HG03108 (cell line): ENCODE data around the gene ACADSB.

Experiments used
- ATAC-seq: cut with Tn5 transposase; IDR thresholded peaks from one replicate; pipeline ENCODE4 v1.9.1; 2021; ENCODE audit warnings: moderate library complexity; ENCODE audit not compliant: unreplicated experiment

The ACADSB gene

DNA sequence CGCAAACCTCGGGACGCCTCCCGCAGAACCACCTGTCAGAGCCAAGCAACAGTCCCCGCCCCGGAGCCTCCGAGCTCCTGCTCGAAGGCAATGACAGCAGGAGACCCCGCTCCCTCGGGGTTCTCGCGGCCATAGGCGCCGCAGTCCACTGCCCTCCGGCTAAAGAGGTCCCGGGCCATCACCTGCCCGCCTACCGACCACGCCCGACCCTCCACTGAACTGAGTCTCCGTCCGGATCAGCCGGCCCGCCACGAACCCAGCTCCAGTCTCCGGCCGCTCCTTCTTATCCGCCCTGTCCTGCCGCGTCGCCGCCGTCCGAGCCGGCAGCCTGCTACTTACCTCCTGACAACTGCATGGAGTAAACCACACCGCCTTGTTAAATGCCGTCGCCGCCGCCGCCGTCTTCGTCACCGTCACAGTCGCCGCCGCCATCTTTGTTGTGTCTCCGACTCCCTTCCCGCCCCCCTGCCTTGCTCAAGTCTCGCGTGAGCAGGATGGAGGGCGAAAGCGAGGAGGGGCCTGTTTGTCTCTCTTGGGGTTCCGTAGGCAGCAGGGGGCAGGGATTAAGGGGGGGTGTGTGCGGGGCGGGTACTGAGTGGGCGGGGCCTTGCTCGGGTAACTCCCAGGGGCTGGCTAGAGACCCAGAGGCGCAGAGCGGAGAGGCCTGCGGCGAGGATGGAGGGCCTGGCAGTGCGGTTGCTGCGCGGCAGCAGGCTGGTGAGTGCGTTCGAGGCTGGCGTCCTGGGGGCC lies at the start of gene ACADSB, which contains the start of gene IKZF5:
ACADSB (plus strand) TSS at position 652 of the 750 bp plus-strand sequence; CDS start at position 676, 24 bp downstream.
IKZF5 (minus strand) TSS at position 441 of the 750 bp plus-strand sequence. CDS start 10,170 bp downstream, outside the sequence.
- peak; percentile 86 for ATAC-seq

DNA sequence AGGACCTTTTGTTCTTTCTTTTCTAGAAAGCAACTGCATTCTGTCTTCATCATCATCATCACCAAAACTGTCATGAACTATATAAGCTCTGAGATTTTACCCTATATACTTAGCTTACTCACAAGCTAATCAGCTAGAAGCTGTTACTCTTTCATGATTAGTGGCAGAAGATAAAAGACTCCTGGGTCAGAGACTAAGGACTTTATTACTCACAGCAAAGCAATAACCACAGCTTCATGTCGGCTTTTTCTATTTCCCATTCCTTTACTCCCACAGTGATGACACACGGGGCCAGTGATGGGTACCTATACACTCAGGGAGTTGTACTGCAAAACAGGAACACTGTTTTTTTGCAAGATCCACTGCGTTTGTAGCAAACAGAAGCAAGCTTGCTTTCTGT lies 46.4 kb upstream of the ACADSB start:
- ATAC-seq = no peak

DNA sequence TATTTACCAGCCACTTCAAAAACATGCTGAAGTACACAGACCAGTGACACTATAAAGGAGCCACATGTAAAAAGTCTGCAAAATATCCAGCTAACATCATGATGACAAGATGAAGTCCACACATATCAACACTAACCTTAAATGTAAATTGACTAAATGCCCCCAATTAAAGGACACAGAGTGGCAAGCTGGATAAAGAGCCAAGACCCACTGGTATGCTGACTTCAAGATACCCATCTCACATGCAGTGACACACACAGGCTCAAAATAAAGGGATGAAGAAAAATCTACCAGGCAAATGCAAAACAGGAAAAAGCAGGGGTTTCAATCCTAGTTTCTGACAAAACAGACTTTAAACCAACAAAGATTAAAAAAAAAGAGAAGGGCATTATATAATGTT lies 41.9 kb upstream of the ACADSB start:
- no peak for ATAC-seq

- ATAC-seq = no peak
Measured at GRCh38 chr10:122968698-122969097, 40.1 kb upstream of the ACADSB start.

- no peak for ATAC-seq
Measured at GRCh38 chr10:122974023-122974422, 34.8 kb upstream of the ACADSB start.

- no peak for ATAC-seq
Measured at GRCh38 chr10:122974543-122975064, 34.2 kb upstream of the ACADSB start.

DNA sequence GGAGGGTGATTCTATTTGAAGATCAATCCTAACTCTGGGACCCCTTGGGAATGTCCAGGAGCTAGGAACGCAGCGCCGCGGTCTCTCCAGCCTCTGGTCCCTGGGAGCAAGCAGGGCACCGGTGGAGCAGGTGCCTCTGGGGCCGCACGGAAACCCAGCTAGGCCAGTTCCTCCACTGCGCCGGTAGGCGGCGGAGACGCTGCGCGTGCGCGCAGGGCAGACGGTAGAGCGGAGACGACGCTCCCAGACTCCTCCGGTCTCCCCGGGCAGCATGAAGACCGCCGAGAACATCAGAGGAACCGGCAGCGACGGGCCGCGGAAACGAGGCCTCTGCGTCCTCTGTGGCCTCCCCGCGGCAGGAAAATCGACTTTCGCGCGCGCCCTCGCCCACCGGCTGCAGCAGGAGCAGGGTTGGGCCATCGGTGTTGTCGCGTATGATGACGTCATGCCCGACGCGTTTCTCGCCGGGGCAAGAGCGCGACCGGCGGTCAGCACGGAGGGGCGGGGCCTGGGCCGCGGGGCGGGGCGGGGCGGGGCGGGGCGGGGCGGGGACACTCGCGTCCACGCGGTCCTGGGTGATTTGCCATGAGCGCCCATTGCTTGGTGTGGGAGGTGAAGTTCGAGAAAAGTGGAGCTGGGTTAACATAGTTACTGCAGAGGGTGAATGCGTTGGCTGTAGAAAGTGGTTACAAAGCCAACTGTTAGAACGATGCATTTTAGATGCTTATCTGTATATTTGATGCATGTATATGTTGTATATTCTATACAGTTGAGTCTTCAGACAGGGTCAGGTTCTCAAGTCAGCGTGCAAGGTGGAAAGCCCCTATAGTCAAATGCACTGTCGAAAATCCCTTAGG lies 28.4 kb upstream of the ACADSB start, which contains the start of gene PSTK:
PSTK (plus strand) TSS at position 193 of the 857 bp plus-strand sequence; CDS start at position 272, 79 bp downstream.
- peak; percentile 96 for ATAC-seq

DNA sequence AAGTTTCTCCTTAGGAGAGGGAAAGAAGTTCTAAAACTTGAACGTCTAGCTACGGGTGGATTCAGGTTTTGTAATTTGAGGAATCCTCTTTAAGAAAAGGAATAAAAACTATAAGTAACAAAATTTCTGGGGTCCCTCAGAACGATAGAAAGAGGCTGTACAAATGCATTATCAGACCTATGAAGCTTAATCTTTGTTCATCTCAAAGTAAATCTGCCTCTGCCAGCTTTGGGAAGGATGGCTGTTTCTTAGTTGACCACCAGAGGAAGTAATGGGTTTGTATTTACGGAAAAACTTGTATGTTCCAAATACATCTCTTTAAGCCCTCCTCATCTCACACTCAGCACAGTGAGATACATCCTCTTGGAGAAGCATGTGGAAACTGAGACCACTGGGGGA lies 27.7 kb upstream of the ACADSB start:
- no peak for ATAC-seq

- no peak for ATAC-seq
Measured at GRCh38 chr10:122983898-122984297, 24.9 kb upstream of the ACADSB start.

- ATAC-seq = no peak
Measured at GRCh38 chr10:122984708-122985107, 24.1 kb upstream of the ACADSB start.

DNA sequence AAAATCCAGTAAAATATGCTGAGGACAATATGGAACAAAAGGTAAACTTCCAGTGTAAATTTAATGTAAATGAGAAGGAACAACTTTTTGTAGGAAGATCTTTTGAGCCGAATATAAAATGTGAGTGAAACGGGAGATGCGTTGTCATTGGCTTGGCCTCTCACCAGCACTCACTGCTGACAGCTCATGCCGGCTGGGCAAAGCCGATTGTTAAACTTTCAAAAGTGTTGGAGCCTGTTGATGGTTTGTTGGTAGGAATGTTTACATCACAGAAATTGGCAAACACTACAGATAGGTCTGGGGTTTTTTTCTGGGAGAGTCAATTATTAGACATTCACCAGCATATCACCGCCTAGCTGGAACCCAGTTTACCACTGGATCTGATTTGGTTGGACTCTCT lies 22.5 kb upstream of the ACADSB start:
- no peak for ATAC-seq

- ATAC-seq = no peak
Measured at GRCh38 chr10:122988501-122988900, 20.3 kb upstream of the ACADSB start.

DNA sequence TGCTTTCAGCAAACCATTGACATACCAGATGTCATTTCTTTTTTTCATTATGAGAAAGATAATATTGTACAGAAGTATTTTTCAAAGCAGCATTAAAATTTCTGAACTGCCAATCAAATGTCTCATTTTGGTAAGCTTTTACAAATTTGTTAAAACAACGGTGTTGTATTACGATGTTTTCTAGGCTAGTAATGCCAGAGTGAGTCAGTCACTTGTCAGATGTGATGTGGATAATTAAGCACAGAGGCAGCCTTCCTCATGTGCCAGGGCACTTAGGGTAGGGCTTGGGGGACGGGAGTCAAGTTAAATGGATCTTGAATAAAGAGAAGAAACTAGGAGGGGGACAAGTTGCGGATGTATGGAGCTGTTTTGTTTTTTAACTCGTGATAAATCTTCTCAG lies 18.5 kb upstream of the ACADSB start:
- ATAC-seq = no peak

DNA sequence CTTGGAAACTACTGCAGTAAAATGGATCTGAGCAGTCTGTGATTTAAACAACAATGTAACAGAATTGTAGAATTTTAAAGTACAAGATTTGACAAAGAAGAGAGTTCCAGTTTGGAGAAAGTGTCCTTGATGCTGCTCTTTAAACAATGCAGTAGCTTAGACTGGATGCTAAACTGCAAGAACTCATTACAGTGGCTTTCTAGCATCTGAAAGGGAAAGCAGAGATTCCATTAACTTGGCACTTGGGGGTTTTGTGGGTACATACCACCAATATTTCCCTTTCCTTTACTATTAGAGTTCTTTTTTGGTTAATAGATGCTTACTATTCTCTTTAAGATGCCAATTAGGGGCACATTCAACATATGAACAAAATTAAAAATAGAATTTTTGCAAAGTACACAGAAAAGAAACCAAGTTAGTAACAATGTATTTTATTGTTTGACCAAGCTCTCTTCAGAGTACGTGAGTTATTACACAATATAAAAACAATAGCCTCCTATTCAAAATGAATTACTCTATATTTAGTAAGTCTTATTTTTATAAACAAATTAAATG lies 16.7 kb upstream of the ACADSB start:
- no peak for ATAC-seq

- ATAC-seq = no peak
Measured at GRCh38 chr10:122993797-122994336, 14.9 kb upstream of the ACADSB start.

DNA sequence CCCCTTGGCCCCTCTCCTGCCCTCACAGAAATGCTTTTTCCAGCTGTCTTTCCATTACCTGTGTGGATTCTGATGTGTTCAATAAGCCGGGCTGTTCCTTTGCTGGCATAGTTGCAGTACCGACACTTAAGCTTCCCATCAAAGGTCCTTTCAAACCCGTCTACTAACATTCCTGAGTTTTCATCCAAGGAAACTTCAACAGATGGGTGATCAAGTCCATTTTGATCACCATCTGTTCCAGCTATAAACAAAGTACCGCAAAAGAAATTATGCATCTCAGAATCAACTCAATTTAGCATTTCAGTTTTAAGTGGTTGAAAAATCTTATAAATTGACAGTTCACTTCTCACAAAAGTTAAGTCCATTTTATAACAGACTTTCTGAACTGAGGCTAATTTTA lies 12.9 kb upstream of the ACADSB start:
- ATAC-seq = no peak

DNA sequence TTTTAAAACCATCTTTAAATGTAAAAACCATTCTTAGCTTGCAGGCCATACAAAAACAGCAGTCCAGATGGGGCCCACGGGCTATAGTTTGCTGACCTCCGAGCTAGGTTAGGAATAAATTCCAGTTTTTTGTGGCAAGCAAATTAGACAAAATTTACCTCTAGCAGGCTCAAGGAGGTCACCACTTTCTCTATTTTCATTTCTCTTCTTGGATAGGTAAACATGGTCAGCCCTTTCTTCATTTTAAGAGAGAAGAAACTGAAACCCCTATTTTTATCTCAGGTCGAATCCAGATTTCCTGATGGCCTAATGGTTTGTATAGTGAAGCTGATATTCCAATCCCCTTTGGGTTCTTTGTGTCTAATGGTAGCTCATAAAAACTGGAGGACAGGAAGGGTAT lies 10.9 kb upstream of the ACADSB start:
- no peak for ATAC-seq

- ATAC-seq = no peak
Measured at GRCh38 chr10:122998360-122998917, 10.4 kb upstream of the ACADSB start.

- no peak for ATAC-seq
Measured at GRCh38 chr10:122998934-122999333, 9.9 kb upstream of the ACADSB start.

DNA sequence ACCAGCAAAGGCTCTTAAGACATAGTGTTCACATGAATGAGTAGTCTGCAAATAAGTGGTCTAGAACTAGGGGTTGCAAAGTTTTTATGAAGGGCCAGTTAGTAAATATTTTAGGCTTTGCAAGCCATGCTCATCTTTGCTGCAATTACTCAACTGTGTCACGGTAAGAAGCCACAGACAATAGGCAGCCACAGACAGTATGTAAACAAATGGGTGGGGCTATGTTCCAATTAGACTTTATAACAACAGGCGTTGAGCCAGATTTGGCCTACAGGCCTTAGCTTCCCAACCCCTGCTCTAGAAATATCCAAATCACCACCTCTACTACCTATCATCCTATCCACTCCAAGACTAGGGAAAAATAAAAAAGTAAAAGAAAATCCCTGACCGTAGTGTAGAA lies 9.5 kb upstream of the ACADSB start:
- no peak for ATAC-seq

- ATAC-seq = no peak
Measured at GRCh38 chr10:123000155-123000554, 8.7 kb upstream of the ACADSB start.
